ENCODE measurements around the gene DOK3.
"Not testable (repeated sequence)": the region's sequence is repeated elsewhere in the genome, so short reads cannot be mapped to it uniquely, and the experiment has no call there.

Gene DOK3

DNA sequence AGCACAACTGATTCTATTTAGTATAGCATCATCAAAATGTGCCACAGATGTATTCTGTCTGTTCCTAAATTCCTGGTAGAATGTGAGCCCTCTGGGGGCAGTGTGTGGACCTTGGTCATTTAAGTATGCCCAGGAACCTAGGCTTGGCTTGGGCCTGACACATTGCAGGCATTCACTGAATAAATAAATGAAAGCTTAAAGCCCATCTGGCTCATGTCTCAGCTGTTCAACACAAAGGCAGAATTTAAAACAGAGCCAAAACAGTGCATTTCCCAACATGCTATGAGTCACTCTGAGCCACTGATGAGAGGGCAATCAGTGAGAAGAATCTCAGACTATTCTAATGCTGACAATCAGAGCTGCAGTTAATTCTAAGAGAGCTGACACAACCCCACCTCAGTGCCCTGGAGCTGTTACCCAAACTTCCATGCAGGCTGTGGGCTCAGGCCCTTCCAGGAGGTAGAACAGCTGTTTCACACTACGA, 36.7 kb upstream of the DOK3 start:
- H3K9ac ChIP-seq (ENCODE audit: low read depth, low read length), result peak overlapping the region; percentile 62

DNA sequence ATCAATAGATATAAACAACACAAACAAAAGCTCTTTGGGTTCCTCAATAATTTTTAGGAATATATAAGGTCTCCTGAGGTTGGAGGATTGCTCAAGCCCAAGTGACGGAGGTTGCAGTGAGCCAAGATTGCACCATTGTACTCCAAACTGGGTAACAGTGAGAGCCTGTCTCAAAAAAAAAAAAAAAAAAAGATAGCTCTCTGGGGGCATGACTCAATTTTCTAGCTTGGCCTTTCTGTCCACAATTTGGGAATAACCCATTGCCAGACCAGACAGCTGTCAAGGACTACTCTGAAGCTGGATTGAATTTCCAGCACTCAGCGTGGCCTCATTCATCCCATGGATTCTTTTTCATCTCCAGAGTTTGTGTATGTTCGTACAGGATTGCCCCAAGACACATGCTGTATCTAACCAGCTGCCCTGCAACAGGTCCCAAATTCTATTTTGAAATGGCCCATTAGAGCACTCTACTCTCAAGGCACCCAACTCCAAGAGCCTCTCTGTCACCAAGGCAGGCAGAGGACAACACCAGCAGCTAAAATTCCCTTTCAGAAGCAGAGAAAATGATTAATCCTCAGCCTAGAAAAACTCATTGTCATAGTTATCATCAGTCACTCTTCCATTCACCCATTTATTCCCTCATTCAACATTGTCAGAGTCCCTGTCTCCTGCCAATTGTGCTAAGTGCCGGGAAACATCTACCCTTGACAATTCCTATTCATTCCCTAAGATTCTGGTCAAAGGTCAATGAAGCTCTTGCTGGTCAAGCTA, 36.0 kb upstream of the DOK3 start:
- Histone ChIP-seq H3K4me2 (ENCODE audit: low read length) (peak overlapping the region; percentile 62), H3K9ac (ENCODE audit: low read depth, low read length) (peak overlapping the region; percentile 62), H3K4me3 (ENCODE audit: low read length) (peak overlapping the region; percentile 41), H3K27me3 (ENCODE audit: control insufficient read depth, insufficient read depth, low read length) (no peaks in the 10 kb centered on the region), H3K36me3 (ENCODE audit: insufficient read depth, low read length) (no peaks in the 10 kb centered on the region), H3K4me1 (ENCODE audit: control insufficient read depth, insufficient read depth, low read length) (peaks cover 41% of the 10 kb centered on the region), H3K9me3 (replicated peaks; ENCODE audit: low read length) (no peaks in the 10 kb centered on the region)

More for the DNA sequence above, 36.7 kb upstream of the DOK3 start:
- H3K36me3 ChIP-seq (ENCODE audit: insufficient read depth, low read length), result peaks cover 3% of the 10 kb centered on the region
- H3K27me3 ChIP-seq (ENCODE audit: control insufficient read depth, insufficient read depth, low read length), result no peaks in the 10 kb centered on the region
- peak overlapping the region; percentile 62 for H3K4me2 ChIP-seq (ENCODE audit: low read length)
- peak overlapping the region; percentile 41 for H3K4me3 ChIP-seq (ENCODE audit: low read length)
- no peaks in the 10 kb centered on the region for H3K9me3 ChIP-seq (replicated peaks; ENCODE audit: low read length)
- peaks cover 41% of the 10 kb centered on the region for H3K4me1 ChIP-seq (ENCODE audit: control insufficient read depth, insufficient read depth, low read length)

DNA sequence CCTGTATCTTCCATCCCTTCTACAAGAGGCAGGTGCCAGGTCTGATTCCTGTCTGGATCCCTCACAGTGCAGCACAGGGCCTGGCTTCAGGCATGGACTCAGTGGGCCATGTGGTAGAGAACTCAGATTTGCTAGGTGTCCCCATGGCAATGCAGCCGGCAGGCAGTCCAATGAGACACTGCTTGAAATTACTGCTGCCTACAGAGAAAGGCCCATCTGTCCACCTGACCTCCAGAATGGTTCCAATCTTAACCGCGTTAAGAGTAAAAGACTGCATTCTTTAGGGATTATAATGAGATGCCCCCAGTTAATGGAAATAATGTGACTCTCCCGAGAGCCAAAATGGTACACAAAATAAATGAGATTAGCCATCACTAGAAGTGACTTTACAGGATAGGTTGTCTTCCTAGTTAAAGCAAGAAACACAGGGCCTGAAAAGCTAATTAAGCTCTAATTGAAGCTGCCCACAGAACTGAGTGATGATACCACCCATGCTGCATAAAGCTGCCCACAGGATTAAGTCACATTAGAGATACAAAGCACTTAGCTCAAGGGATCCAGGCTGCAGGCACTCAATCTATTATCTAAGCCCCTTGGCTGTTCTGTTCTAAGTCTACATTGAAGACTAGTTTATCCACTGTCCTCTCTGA, 33.3 kb upstream of the DOK3 start:
- peaks cover 58% of the 10 kb centered on the region for H3K4me1 ChIP-seq (ENCODE audit: control insufficient read depth, insufficient read depth, low read length)
- no peaks in the 10 kb centered on the region for H3K27me3 ChIP-seq (ENCODE audit: control insufficient read depth, insufficient read depth, low read length)
- no peak overlapping the region for H3K9ac ChIP-seq (ENCODE audit: low read depth, low read length)
- H3K36me3 ChIP-seq (ENCODE audit: insufficient read depth, low read length), result peaks cover 9% of the 10 kb centered on the region
- H3K4me3 ChIP-seq (ENCODE audit: low read length), result no peak overlapping the region
- H3K9me3 ChIP-seq (replicated peaks; ENCODE audit: low read length), result no peaks in the 10 kb centered on the region
- no peak overlapping the region for H3K4me2 ChIP-seq (ENCODE audit: low read length)

DNA sequence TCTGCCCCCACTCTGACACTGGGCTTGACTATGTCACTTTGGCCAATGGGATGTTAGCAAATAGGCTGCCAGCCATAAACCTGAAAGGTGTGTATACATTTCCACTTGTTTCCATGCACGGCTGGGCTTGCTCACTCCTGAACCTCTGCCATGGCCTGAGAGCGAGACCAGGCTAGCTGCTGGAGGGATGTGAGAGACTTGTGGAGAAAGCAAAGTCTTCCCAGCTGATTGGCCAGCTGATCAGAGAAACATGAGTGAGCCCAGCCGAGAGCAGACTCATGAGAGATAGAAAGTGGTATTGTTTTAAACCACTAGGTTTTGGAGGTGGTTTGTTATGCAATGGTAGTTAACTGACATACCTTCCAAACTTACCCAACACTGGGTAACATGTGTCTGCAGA, 30.8 kb upstream of the DOK3 start:
- Histone ChIP-seq H3K4me3 (ENCODE audit: low read length) (no peak overlapping the region), H3K36me3 (ENCODE audit: insufficient read depth, low read length) (peaks cover 19% of the 10 kb centered on the region), H3K9ac (ENCODE audit: low read depth, low read length) (no peak overlapping the region), H3K4me2 (ENCODE audit: low read length) (no peak overlapping the region), H3K27me3 (ENCODE audit: control insufficient read depth, insufficient read depth, low read length) (no peaks in the 10 kb centered on the region), H3K9me3 (replicated peaks; ENCODE audit: low read length) (no peaks in the 10 kb centered on the region), H3K4me1 (ENCODE audit: control insufficient read depth, insufficient read depth, low read length) (peaks cover 57% of the 10 kb centered on the region)

DNA sequence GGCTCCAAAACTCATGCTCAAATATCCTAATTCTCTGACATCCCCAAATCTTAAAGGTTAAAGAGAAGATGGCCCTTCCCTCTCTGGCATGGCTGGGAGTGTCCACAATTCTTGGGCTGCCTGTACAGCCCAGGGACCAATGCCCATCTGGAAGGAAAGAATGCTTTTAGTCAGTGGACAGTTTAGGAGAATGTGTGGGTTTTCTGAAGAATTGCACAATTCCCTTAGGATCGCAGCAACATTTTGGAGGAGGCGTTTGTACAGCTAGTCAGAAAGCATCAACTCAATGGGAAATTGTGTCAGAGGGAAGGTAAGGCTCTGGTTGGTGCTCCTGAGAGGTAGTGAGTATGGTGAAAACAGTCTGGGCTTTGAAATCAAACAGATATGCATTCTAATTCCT, 29.8 kb upstream of the DOK3 start:
- Histone ChIP-seq H3K4me1 (ENCODE audit: control insufficient read depth, insufficient read depth, low read length) (peaks cover 47% of the 10 kb centered on the region), H3K9me3 (replicated peaks; ENCODE audit: low read length) (no peaks in the 10 kb centered on the region), H3K27me3 (ENCODE audit: control insufficient read depth, insufficient read depth, low read length) (no peaks in the 10 kb centered on the region), H3K4me3 (ENCODE audit: low read length) (no peak overlapping the region), H3K9ac (ENCODE audit: low read depth, low read length) (peak overlapping the region; percentile 75), H3K36me3 (ENCODE audit: insufficient read depth, low read length) (peaks cover 19% of the 10 kb centered on the region), H3K4me2 (ENCODE audit: low read length) (peak overlapping the region; percentile 70)

DNA sequence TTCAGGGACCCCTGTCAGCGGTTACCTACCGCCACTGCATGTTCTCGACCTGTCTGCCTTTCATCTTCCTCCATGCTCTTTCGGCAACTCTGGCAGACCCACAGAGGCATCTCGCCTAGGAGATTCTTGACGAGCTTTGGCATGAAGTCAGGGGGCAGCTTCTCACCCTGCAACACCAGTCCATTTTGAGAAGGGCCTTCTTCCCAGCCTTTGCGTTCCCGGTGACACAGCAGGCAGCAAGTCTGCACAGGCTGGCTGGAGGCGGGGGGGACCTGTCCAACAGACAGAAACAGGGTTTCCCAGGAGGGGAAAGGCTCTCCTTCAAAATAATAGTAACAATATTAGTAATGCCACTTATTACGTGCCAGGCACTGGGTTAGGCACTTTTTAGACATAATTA, 29.2 kb upstream of the DOK3 start:
- peaks cover 43% of the 10 kb centered on the region for H3K4me1 ChIP-seq (ENCODE audit: control insufficient read depth, insufficient read depth, low read length)
- no peaks in the 10 kb centered on the region for H3K27me3 ChIP-seq (ENCODE audit: control insufficient read depth, insufficient read depth, low read length)
- no peak overlapping the region for H3K4me3 ChIP-seq (ENCODE audit: low read length)
- no peaks in the 10 kb centered on the region for H3K9me3 ChIP-seq (replicated peaks; ENCODE audit: low read length)
- peak overlapping the region; percentile 75 for H3K9ac ChIP-seq (ENCODE audit: low read depth, low read length)
- peaks cover 21% of the 10 kb centered on the region for H3K36me3 ChIP-seq (ENCODE audit: insufficient read depth, low read length)
- H3K4me2 ChIP-seq (ENCODE audit: low read length), result peak overlapping the region; percentile 70

DNA sequence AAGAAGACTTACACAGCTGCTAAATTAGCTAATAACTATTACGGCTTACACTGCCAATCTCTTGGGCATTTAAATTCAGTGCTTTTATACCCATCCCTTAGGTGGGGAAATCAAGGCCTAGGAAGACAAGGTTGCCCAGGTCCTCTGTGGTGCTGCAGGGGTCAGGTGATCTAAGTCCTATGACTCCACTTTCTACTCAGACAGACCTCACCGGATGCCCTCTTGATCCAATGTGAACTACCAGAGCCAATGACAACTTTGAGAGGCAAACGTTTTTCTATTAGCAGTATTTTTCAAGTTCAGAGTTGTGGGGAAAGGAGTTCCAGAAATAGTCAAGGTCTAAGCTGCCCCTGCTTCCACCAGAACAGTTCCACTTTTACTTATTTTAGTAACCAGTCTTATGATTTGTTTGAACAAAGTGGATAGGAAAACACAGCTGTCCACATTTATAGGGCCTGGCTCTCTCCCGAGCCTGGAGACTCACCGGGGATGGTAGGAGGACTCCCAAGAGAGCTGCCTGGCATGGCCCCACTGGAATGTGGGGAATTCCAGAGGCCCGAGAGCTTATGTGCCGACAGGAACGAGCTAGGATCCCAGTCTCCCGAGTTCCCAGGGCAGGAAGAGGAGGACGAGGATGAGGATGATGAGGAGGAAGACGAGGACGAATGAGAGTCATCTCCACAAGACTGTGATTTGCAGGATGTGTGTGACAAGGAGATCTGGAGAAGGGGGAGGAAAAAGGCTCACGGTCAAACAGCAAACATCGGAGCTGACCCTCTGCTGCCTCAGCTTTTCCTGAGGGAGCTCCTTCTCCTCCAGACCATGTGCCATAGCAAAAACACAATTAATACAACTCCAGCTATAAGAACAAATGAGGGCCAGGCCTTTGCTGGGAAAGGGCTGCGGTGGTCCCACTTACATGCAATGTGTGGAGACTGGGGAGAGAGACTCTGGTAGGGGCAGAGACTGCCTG, 28.0 kb upstream of the DOK3 start:
- Histone ChIP-seq H3K4me2 (ENCODE audit: low read length) (peak overlapping the region; percentile 70), H3K9me3 (replicated peaks; ENCODE audit: low read length) (no peaks in the 10 kb centered on the region), H3K4me1 (ENCODE audit: control insufficient read depth, insufficient read depth, low read length) (peaks cover 39% of the 10 kb centered on the region), H3K9ac (ENCODE audit: low read depth, low read length) (peak overlapping the region; percentile 75), H3K4me3 (ENCODE audit: low read length) (peak overlapping the region; percentile 14), H3K36me3 (ENCODE audit: insufficient read depth, low read length) (peaks cover 30% of the 10 kb centered on the region), H3K27me3 (ENCODE audit: control insufficient read depth, insufficient read depth, low read length) (no peaks in the 10 kb centered on the region)

DNA sequence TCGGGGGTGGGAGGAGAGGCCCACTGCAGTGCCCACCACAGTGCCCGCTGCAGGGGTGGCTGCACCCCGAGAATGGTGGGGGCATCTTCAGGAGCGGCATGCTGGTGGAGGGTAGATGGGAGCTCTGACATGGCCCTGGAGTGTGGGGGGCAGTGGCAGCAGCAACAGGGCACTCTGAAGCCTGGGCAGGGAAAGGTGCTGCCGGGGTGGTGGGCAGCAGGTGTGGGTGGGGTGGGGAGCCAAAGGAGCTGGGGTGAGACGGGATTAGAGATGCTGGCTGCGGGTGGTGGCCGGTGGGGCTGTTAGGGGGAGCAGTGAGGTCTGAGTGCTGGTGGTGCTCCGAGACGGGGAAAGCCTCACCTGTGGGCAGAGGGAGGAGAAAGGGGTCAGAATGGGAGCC, 26.8 kb upstream of the DOK3 start:
- H3K4me1 ChIP-seq (ENCODE audit: control insufficient read depth, insufficient read depth, low read length), result peaks cover 39% of the 10 kb centered on the region

DNA sequence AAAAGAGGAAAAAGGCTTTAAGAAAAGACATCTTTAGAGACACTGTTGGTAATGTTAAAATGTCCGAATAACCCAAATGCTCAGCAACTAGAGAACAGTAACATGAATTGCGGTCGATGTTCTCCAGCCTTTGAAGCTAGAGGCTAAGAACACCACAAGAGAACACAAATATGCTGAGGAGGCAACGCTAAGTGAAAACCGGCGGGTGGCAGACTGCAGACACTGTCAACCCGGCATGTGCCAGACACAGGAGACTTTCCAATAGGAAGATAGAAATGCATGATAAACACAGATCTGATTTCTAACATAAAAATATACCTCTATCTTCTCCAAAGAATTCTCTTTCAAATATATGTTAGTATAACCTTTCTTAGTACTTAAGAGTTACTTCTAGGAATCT, 25.5 kb upstream of the DOK3 start:
- Histone ChIP-seq H3K4me1 (ENCODE audit: control insufficient read depth, insufficient read depth, low read length) (peaks cover 39% of the 10 kb centered on the region), H3K9ac (ENCODE audit: low read depth, low read length) (no peak overlapping the region), H3K9me3 (replicated peaks; ENCODE audit: low read length) (no peaks in the 10 kb centered on the region), H3K36me3 (ENCODE audit: insufficient read depth, low read length) (peaks cover 53% of the 10 kb centered on the region), H3K4me3 (ENCODE audit: low read length) (no peak overlapping the region), H3K27me3 (ENCODE audit: control insufficient read depth, insufficient read depth, low read length) (no peaks in the 10 kb centered on the region), H3K4me2 (ENCODE audit: low read length) (no peak overlapping the region)

More for the DNA sequence above, 26.8 kb upstream of the DOK3 start:
- no peaks in the 10 kb centered on the region for H3K9me3 ChIP-seq (replicated peaks; ENCODE audit: low read length)
- H3K9ac ChIP-seq (ENCODE audit: low read depth, low read length), result peak overlapping the region; percentile 75
- H3K4me2 ChIP-seq (ENCODE audit: low read length), result no peak overlapping the region
- no peaks in the 10 kb centered on the region for H3K27me3 ChIP-seq (ENCODE audit: control insufficient read depth, insufficient read depth, low read length)
- H3K4me3 ChIP-seq (ENCODE audit: low read length), result no peak overlapping the region
- H3K36me3 ChIP-seq (ENCODE audit: insufficient read depth, low read length), result peaks cover 42% of the 10 kb centered on the region

DNA sequence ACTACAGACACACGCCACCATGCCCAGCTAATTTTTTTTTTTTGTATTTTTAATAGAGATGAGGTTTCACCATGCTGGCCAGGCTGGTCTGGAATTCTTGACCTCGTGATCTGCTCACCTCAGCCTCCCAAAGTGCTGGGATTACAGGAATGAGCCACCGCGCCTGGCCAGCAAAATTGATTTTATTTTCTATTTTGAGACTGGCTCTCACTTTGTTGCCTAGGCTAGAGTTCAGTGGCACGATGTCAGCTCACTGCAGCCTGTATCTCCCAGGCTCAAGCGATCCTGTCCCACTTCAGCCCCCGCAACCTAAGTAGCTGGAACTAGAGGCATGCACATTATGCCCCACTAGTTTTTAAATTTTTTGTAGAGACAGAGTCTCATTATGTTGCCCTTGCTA, 24.8 kb upstream of the DOK3 start:
- H3K36me3 ChIP-seq (ENCODE audit: insufficient read depth, low read length), result peaks cover 60% of the 10 kb centered on the region

More for the DNA sequence above, 24.8 kb upstream of the DOK3 start:
- H3K4me2 ChIP-seq (ENCODE audit: low read length); H3K9ac ChIP-seq (ENCODE audit: low read depth, low read length); H3K9me3 ChIP-seq (replicated peaks; ENCODE audit: low read length); H3K27me3 ChIP-seq (ENCODE audit: control insufficient read depth, insufficient read depth, low read length); H3K4me3 ChIP-seq (ENCODE audit: low read length): not testable (repeated sequence)
- peaks cover 34% of the 10 kb centered on the region for H3K4me1 ChIP-seq (ENCODE audit: control insufficient read depth, insufficient read depth, low read length)

Measured in skeletal muscle satellite cell (primary cell).